NCI-H1436 treated with DMSO at 0.1 percent for 48 hours (cell line): ENCODE data around the gene NHSL1.

Source experiments
- DNase-seq: peaks from one replicate; lab custom pipeline; 2025; lab: John Stamatoyannopoulos, UW

NHSL1 gene

GRCh38 chr6:138465007-138465645, 34.2 kb downstream of the NHSL1 start:
- DNase-seq = no peak

- no peak for DNase-seq
Observed at GRCh38 chr6:138464085-138464484, 35.2 kb downstream of the NHSL1 start.

- DNase-seq = no peak
Observed at GRCh38 chr6:138461647-138462046, 37.6 kb downstream of the NHSL1 start.

- DNase-seq = no peak
Observed at GRCh38 chr6:138456401-138456790, 42.9 kb downstream of the NHSL1 start.

GRCh38 chr6:138455746-138456400, 43.4 kb downstream of the NHSL1 start:
- DNase-seq = no peak

- DNase-seq = no peak
Observed at GRCh38 chr6:138454981-138455706, 44.1 kb downstream of the NHSL1 start.

- DNase-seq = no peak
Observed at GRCh38 chr6:138451043-138451442, 48.3 kb downstream of the NHSL1 start.

GRCh38 chr6:138450445-138450844, 48.8 kb downstream of the NHSL1 start:
- DNase-seq = no peak

- DNase-seq = no peak
Observed at GRCh38 chr6:138446821-138447220, 52.5 kb downstream of the NHSL1 start.

GRCh38 chr6:138443979-138444378, 55.3 kb downstream of the NHSL1 start:
- no peak for DNase-seq

GRCh38 chr6:138442663-138443062, 56.6 kb downstream of the NHSL1 start:
- no peak for DNase-seq

GRCh38 chr6:138441965-138442364, 57.3 kb downstream of the NHSL1 start:
- DNase-seq = no peak

- DNase-seq = no peak
Observed at GRCh38 chr6:138440758-138441357, 58.4 kb downstream of the NHSL1 start.

- no peak for DNase-seq
Observed at GRCh38 chr6:138440296-138440695, 59.0 kb downstream of the NHSL1 start.

GRCh38 chr6:138439546-138439945, 59.7 kb downstream of the NHSL1 start:
- no peak for DNase-seq

- no peak for DNase-seq
Observed at GRCh38 chr6:138434925-138435324, 64.4 kb downstream of the NHSL1 start.

- DNase-seq = no peak
Observed at GRCh38 chr6:138434096-138434495, 65.2 kb downstream of the NHSL1 start.

GRCh38 chr6:138432063-138432356, 67.3 kb downstream of the NHSL1 start:
- DNase-seq = no peak

GRCh38 chr6:138431256-138432062, 67.8 kb downstream of the NHSL1 start:
- DNase-seq = no peak

GRCh38 chr6:138430361-138431145, 68.7 kb downstream of the NHSL1 start:
- no peak for DNase-seq

GRCh38 chr6:138429761-138430160, 69.5 kb downstream of the NHSL1 start:
- no peak for DNase-seq
